GM18498 (cell line): ENCODE results near the gene NCF4.

ENCODE experiments used
- ATAC-seq: cut with Tn5 transposase; IDR thresholded peaks from one replicate; pipeline ENCODE4 v1.9.1; 2021; ENCODE audit warnings: mild to moderate bottlenecking, moderate library complexity; ENCODE audit not compliant: unreplicated experiment

The NCF4 gene

DNA sequence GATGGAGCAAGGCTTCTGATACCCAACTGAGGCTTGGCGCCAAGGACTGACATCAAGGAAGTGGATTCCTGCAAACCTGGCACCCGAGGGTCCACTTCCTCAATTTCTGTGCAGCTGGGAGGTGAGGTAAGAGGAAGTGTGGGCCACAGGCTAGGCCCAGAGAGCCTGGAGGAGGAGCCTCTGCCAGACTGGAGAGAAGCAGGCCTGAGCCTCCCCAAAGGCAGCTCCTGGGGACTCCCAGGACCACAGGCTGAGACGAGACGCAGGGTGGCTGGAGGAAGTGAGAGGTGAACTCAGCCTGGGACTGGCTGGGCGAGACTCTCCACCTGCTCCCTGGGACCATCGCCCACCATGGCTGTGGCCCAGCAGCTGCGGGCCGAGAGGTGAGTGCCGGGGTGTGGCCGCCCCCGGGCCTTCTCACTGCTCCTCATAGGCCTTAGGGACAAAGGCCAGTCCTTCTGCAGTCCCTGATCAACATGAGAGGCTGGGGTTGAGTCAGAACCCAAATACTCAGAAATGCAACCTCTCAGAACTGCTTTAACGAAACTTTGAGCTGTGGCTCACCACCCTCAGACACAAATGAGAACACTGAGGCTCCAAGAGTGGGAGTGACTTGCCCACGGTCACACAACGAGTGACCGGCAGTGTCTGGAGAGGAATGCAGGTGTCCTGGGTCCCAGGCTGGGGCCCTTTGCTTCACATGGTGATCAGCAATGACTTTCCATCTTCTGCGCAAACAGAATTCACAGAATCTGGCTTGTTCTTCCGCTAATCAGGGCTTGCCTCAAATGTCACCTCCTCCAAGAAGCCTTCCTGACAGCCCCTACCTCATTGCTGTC lies at the start of gene NCF4:
TSS of gene NCF4 (plus strand) at position 186 of the 839 bp plus-strand sequence. CDS start at position 352, 166 bp downstream.
- ATAC-seq: peak; percentile 76

- no peak for ATAC-seq
Measured at GRCh38 chr22:36811094-36811800, 49.6 kb upstream of the NCF4 start.

- ATAC-seq: no peak
Measured at GRCh38 chr22:36814801-36815200, 46.0 kb upstream of the NCF4 start.

DNA sequence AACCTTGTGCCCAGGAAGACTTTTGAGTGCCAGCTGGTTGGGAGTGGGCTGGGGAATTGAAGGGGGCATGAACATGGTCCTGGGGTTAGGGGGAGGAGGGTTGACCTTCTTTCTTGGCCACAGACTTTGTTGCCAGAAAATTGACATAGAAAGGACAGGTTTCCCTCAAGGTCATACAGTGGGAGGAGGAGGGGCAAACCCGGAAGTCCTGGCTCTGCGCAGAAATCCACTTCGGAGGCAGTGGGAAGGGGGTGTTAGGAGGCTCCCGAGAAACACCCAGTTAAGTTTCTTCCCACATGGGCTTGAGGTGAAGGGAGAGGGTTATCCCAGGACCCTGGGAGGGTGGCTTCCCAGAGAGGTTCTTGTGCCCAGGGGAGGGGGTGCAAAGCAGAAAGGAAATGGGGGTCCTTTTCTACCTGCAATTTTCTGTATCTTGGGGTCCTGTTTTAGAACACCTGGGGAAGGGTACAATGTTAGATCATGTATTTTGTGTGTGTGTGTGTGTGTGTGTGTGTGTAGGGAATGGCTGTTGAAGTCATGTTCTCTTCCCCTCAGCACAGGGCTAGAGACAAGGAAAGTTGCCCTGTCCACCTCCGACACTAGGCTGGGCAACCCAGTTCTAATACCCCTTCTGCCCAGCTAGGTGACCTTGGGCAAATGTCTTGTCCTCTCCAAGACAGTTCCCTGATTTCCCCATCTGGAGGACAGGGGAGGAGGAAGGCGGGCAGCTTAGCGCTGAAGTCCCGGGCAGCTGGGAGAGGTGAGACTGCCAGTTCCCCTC lies 45.1 kb upstream of the NCF4 start:
- ATAC-seq: no peak

GRCh38 chr22:36816339-36816635 lies 44.5 kb upstream of the NCF4 start:
- no peak for ATAC-seq

DNA sequence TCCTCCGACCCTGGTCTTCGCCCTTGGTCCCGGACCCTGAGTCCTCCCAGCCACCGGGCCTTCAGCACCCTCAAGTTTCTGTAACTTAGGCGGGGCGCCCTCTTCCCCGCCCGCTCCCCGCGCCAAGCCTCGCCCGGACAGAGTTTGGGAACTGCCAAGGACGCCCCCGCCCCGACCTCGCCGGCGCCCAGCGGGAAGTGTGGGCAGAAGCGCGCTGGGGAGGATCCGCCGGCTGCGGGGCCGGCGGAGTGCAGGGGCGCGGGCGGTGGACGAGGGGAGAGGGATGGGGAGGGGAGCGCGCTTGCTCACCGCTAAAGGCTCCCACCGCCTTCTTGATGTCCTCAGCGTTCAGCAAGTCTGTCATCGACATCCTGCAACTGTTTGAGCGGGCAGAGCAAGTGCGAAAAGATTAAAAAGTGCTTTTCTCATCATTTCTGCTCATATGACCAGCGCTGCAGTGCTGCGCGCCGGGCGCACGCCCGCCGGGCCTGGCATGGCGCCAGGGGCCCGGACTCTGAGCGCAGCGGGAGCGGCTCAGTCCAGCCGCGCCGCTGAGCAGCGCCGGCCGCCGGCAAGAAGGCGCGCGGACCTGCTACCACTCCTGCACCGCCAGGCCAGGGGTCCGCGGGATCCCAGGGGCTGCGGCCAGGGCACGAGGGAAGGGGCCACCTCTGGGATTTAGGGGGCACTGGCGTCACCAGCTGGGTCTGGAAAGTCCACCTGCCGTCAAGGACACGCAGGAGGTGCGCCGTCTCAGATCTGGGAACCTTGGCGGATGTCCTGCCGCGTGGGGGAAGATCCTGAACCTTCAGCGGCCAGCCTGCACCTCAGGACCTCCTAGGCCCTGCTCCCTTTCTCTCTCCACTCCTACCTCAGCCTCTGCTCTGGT lies 43.9 kb upstream of the NCF4 start, which contains the start of gene PVALB:
TSS of gene PVALB (minus strand) at position 400 of the 889 bp plus-strand sequence. CDS start at position 370, 30 bp downstream.
- ATAC-seq: no peak

- no peak for ATAC-seq
Measured at GRCh38 chr22:36817525-36817848, 43.3 kb upstream of the NCF4 start.

DNA sequence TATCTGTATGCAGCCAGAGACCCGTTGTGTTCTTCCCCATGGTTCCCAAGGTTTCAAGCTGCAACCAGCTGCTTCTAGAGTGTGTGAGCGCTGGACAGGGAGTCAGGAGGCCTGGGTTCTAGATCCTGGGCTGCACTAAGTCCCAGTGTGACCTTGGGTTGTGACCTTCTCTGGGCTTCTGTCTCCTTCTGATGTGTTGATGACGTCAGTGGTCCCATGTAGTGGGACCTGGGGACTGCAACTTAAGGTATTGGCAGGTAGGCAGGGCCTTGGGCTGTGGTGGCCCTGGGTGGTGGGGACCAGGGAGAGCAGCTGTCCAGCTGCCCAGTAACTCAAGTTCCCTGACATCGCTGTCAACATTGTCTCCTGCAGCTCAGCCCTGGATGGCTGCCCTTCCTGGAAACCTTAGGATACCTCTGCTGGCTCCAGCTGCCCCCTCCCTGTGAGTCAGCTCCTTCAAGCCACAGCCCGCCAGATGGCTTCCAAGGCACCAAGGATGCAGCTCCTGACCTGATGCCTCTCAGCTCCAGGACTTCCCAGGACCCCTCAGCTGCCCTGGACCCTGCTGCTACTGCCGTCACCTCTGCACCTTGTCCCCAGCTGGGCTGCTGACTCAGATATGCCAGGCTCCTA lies 42.7 kb upstream of the NCF4 start:
- ATAC-seq: no peak

DNA sequence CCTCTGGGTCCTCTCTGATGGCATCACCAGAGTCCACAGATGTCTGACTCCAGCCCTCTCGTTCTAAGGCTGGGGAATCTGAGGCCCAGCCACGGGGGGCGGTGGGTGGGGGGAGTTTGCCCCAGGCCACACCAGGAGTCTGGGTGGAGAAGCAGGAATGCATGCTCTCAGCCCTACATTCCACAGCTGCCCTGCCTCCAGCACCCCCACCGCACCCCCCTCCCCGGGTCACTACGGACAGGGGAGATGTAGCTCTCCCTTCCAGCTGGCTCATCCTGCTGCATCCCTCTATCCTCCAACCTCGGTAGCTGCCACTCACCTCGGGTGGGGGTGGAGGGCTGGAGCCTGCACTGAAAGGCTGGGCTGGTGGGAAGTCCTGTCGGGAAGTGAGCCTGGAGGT lies 41.7 kb upstream of the NCF4 start:
- no peak for ATAC-seq

GRCh38 chr22:36822581-36822980 lies 38.2 kb upstream of the NCF4 start:
- no peak for ATAC-seq

DNA sequence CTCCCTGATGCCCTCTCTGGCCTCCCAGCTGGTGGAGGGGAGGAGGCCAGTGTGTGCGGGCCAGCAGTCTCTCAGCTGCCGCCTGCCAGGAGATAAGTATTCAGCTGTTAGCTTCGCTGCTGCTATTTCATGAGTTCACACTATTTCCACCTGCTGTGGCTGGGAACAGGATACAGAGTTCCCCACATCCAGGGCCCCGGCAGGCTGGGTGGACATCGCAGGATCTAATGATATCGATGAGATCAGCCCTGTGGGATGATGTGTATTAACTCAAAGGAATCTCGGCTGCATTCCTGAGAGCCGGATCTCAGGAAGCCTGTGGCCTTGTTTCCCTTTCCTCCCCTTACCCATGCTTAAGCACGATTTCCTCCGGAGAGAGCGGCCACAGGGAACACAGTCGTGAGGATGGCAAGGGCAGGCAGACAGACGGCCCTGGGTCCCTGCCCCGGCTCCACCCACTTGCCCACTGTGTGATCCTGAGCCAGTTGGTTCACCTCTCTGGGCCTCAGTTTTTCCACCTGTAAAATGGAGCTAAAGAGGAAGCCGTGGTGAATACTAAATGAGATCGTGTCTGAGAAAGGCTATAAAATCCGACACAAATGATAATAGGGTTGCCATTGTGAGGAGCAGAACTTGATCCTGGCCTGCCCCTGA lies 37.5 kb upstream of the NCF4 start:
- ATAC-seq: no peak

DNA sequence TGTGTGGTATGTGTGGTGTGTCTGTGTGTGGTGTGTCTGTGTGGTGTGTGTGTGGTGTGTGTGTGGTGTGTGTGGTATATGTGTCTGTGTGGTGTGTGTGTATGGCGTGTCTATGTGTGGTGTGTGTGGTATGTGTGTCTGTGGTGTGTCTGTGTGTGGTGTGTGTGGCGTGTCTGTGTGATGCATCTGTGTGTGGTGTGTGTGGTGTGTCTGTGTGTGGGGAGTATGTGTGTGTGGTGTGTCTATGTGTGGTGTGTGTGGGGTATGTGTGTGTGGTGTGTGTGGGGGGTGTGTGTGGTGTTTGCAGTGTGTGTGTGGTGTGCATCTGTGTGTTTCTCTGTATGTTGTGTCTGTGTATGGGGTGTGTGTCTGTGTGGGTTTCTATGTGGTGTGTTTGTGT lies 36.2 kb upstream of the NCF4 start:
- ATAC-seq: no peak

DNA sequence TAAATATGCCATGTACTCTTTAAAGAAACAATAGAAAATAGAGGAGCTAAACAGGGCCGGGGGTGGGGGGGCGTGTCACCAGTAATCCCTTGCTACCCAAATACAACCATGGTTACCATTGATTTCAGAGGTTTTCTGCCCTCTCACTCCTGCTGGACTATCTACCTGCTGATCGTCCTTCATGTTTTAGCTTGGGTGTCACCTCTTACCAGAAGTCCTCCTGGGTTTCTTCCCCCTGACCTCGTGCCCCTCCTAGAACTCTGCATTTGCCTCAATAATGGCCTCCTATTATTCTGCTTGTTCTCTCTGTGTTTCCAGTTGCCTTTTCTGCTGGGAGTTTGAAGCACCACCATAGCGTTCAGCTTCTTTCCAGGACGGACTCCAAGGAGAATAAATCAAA lies 34.5 kb upstream of the NCF4 start:
- no peak for ATAC-seq

DNA sequence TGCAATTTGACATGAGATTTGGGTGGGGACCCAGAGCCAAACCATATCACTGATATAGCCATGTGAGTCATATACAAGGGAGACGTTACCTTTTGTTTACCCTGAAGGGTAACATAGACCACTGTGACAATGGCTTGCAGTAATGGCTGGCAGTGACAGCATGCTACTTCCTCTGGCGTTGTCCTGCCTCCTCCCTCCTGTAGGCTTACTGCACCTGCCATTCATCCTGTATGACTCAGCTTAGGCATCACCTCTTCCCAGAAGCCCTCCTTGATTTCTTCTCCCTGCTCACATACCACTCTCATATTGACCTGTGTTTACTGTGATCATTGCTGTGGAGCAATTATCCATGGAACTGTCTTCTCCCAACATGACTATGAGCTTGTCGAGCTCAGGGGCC lies 32.0 kb upstream of the NCF4 start:
- ATAC-seq: no peak

- no peak for ATAC-seq
Measured at GRCh38 chr22:36829370-36830002, 31.3 kb upstream of the NCF4 start.

DNA sequence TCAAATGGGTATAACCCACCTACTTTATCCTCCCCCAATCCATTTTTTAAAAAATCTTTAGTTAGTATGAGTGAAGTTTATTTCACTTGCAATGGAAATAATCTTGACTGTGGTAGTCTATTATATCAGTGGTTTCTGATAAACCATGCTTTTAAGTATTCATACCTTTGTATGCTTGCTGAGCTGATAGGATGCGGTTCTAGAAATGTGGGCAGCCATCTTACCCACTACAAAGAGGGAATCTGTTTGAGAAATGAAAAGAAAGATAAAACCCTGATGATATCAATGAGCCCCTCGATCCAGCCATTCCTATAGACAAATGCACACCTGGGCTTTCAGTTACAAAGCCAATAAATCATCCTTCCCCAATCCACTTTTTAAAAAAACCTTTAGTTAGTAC lies 30.2 kb upstream of the NCF4 start:
- ATAC-seq: no peak

- ATAC-seq: no peak
Measured at GRCh38 chr22:36831206-36831605, 29.6 kb upstream of the NCF4 start.

DNA sequence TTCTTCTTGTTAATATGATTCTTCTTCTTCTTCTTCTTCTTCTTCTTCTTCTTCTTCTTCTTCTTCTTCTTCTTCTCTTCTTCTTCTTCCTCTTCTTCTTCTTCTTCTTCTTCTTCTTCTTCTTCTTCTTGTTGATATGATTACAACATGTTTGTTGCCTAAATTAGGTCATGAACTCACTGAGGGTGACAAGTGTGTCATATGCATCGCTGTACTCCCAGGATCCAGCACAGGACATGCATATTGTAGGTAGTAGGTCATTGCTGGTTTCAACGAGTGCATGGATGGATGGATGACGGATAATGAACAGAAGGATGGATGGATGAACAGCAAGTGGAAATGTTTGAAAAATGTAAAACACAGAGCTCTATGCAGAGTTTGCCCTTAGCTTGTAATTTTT lies 29.1 kb upstream of the NCF4 start:
- ATAC-seq: no peak

DNA sequence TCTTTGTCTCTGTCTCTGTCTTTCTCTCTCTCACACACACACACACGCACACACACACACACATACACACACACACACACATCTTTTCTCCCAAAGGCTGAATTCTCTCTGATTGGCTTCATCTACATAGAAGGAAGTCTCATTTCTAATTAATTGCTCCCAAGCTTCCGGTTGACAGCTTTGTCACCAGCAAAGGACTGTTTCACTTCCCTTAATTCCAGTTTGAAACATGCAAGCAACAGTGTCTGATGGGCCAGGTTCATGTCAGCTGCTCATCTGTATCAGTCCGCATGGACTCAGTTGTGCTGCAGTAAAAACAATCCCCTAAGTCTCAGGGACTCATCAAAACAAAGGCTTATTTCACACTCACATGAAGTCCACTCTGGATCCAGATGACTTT lies 27.7 kb upstream of the NCF4 start:
- ATAC-seq: no peak
